ENCODE results near the gene RAB30. TPM values are rescaled to one million over a fixed set of nuclear protein-coding genes. Genes with fewer than 3 reads are reported as not detected.

Gene RAB30
- total and polyA plus RNA-seq, 9 of the 15 experiments (the other 6 are each of a cell fraction or from before 2014, with no cell fraction given): 0.29 to 1.3 (median 1.0) TPM

DNA sequence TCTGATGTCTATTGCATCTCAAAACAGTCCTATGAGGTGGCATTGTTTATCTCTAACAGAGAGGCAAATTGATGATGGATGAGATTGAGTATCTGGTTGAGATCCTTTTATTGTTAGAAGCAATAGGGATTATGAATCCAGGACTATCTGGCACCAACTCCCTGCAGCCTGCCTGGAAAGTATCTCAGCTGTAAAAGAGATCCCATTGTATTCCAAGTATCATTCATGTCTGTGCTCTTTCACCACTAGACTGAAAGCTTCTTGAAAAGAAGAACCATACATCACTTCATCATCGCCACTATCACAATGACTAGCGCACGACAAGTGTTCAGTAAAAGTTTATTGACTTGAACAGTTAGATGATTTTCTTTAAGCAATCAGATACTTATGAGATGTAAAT lies 43.3 kb upstream of the RAB30 start (continued):
- TF ChIP-seq, protein P1, sequence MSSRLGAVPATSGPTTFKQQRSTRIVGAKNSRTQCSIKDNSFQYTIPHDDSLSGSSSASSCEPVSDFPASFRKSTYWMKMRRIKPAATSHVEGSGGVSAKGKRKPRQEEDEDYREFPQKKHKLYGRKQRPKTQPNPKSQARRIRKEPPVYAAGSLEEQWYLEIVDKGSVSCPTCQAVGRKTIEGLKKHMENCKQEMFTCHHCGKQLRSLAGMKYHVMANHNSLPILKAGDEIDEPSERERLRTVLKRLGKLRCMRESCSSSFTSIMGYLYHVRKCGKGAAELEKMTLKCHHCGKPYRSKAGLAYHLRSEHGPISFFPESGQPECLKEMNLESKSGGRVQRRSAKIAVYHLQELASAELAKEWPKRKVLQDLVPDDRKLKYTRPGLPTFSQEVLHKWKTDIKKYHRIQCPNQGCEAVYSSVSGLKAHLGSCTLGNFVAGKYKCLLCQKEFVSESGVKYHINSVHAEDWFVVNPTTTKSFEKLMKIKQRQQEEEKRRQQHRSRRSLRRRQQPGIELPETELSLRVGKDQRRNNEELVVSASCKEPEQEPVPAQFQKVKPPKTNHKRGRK (tag; IDR thresholded peaks at IDR 0.05): no peak

DNA sequence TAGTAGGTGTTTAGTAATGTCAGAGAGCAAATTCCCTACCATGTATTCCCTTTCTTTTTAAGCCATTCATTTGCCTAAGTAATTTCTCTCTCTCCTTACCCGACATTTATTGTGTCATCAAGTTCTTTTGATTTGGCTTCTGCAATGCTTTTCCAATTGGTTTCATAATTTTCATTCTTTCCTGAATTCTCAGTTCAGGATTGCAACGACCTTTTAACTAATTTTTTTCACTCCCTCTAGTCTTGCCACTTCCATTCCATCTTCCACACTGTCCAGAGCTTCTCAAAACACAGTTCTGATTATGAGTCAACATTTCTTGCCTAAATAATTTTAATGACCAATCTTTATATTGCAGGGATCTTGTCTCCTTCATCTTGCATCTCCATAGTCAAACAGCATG lies 41.2 kb upstream of the RAB30 start:
- CTCF ChIA-PET (ENCODE audit: low intra/inter-chr PET ratio): no interaction called here
- TF ChIP-seq JUNB (CRISPR knock-in tag; conservative IDR thresholded peaks at IDR 0.05) (no peak), RBM34 (IDR thresholded peaks at IDR 0.05; ENCODE audit: borderline replicate concordance, insufficient read depth, low read length) (no peak), CXXC5 (CRISPR knock-in tag; IDR thresholded peaks at IDR 0.05) (no peak), HDAC1 (IDR thresholded peaks at IDR 0.05) (no peak), ZNF444 (CRISPR knock-in tag; IDR thresholded peaks at IDR 0.05) (no peak), ZFPM2 (CRISPR knock-in tag; IDR thresholded peaks at IDR 0.05) (no peak), ZBTB1 (CRISPR knock-in tag; IDR thresholded peaks at IDR 0.05; ENCODE audit: borderline replicate concordance, low read depth) (no peak)
- TF ChIP-seq, protein P2, sequence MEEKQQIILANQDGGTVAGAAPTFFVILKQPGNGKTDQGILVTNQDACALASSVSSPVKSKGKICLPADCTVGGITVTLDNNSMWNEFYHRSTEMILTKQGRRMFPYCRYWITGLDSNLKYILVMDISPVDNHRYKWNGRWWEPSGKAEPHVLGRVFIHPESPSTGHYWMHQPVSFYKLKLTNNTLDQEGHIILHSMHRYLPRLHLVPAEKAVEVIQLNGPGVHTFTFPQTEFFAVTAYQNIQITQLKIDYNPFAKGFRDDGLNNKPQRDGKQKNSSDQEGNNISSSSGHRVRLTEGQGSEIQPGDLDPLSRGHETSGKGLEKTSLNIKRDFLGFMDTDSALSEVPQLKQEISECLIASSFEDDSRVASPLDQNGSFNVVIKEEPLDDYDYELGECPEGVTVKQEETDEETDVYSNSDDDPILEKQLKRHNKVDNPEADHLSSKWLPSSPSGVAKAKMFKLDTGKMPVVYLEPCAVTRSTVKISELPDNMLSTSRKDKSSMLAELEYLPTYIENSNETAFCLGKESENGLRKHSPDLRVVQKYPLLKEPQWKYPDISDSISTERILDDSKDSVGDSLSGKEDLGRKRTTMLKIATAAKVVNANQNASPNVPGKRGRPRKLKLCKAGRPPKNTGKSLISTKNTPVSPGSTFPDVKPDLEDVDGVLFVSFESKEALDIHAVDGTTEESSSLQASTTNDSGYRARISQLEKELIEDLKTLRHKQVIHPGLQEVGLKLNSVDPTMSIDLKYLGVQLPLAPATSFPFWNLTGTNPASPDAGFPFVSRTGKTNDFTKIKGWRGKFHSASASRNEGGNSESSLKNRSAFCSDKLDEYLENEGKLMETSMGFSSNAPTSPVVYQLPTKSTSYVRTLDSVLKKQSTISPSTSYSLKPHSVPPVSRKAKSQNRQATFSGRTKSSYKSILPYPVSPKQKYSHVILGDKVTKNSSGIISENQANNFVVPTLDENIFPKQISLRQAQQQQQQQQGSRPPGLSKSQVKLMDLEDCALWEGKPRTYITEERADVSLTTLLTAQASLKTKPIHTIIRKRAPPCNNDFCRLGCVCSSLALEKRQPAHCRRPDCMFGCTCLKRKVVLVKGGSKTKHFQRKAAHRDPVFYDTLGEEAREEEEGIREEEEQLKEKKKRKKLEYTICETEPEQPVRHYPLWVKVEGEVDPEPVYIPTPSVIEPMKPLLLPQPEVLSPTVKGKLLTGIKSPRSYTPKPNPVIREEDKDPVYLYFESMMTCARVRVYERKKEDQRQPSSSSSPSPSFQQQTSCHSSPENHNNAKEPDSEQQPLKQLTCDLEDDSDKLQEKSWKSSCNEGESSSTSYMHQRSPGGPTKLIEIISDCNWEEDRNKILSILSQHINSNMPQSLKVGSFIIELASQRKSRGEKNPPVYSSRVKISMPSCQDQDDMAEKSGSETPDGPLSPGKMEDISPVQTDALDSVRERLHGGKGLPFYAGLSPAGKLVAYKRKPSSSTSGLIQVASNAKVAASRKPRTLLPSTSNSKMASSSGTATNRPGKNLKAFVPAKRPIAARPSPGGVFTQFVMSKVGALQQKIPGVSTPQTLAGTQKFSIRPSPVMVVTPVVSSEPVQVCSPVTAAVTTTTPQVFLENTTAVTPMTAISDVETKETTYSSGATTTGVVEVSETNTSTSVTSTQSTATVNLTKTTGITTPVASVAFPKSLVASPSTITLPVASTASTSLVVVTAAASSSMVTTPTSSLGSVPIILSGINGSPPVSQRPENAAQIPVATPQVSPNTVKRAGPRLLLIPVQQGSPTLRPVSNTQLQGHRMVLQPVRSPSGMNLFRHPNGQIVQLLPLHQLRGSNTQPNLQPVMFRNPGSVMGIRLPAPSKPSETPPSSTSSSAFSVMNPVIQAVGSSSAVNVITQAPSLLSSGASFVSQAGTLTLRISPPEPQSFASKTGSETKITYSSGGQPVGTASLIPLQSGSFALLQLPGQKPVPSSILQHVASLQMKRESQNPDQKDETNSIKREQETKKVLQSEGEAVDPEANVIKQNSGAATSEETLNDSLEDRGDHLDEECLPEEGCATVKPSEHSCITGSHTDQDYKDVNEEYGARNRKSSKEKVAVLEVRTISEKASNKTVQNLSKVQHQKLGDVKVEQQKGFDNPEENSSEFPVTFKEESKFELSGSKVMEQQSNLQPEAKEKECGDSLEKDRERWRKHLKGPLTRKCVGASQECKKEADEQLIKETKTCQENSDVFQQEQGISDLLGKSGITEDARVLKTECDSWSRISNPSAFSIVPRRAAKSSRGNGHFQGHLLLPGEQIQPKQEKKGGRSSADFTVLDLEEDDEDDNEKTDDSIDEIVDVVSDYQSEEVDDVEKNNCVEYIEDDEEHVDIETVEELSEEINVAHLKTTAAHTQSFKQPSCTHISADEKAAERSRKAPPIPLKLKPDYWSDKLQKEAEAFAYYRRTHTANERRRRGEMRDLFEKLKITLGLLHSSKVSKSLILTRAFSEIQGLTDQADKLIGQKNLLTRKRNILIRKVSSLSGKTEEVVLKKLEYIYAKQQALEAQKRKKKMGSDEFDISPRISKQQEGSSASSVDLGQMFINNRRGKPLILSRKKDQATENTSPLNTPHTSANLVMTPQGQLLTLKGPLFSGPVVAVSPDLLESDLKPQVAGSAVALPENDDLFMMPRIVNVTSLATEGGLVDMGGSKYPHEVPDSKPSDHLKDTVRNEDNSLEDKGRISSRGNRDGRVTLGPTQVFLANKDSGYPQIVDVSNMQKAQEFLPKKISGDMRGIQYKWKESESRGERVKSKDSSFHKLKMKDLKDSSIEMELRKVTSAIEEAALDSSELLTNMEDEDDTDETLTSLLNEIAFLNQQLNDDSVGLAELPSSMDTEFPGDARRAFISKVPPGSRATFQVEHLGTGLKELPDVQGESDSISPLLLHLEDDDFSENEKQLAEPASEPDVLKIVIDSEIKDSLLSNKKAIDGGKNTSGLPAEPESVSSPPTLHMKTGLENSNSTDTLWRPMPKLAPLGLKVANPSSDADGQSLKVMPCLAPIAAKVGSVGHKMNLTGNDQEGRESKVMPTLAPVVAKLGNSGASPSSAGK (IDR thresholded peaks at IDR 0.05): no peak

More for the DNA sequence above, 41.2 kb upstream of the RAB30 start:
- no peaks in the 10 kb centered on the region for H3K9me3 ChIP-seq (replicated peaks; ENCODE audit: control insufficient read depth, insufficient read depth, low read depth, low read length)
- intact Hi-C loops (cut with micrococcal nuclease): no loop called here
- peaks cover 0 to 6% of the 10 kb centered on the region in 2 experiments; a peak in 2 of 5 replicates for H3K4me1 ChIP-seq (replicated peaks in 1 of 2; ENCODE audit: control insufficient read depth in 2 of 2, insufficient read depth in 2 of 2, low read length in 2 of 2)
- H3K36me3 ChIP-seq (ENCODE audit: control insufficient read depth, insufficient read depth, low read length): no peaks in the 10 kb centered on the region
- in situ Hi-C loops (cut with MboI): no loop called here
- H3K4me2 ChIP-seq (ENCODE audit: insufficient read depth, low read length): no peak overlapping the region
- WGBS (ENCODE audit: insufficient coverage, low coverage, missing lambda C conversion rate): 0% methylated on average over 2 of the region's 2 CpGs
- H3K27ac ChIP-seq (ENCODE audit: extremely low read depth, low read depth, low read length): no peak overlapping the region
- no peaks in the 10 kb centered on the region for H3K9me1 ChIP-seq (ENCODE audit: control insufficient read depth, insufficient read depth, low read length)
- no peak overlapping the region for H2AFZ ChIP-seq (ENCODE audit: low read depth, low read length)
- no peak overlapping the region for H3K9ac ChIP-seq (ENCODE audit: insufficient read depth in 1 of 2, low read depth in 2 of 2, low read length in 2 of 2)
- POLR2A ChIA-PET: no interaction called here
- H3K79me2 ChIP-seq (ENCODE audit: control insufficient read depth, insufficient read depth, low read length): no peaks in the 10 kb centered on the region
- H3K4me3 ChIP-seq: no peak overlapping the region
- H3K27me3 ChIP-seq (ENCODE audit: control insufficient read depth in 2 of 2, insufficient read depth in 2 of 2, low read length in 2 of 2): no peaks in the 10 kb centered on the region
- DNase-seq (ENCODE audit: extremely low read depth in 1 of 4, low spot score in 3 of 4): no peak
- BruUV-seq (replicated peaks): no TSS peak
- ATAC-seq: no peak
- no peaks in the 10 kb centered on the region for H4K20me1 ChIP-seq (replicated peaks; ENCODE audit: control insufficient read depth, insufficient read depth, low read length)
- no peak for FAIRE-seq
